ENCODE data around the gene A2ML1.
"Not testable (repeated sequence)": the region's sequence is repeated elsewhere in the genome, so short reads cannot be mapped to it uniquely, and the experiment has no call there.

A2ML1 gene

GRCh38 chr12:8804833-8805232, 17.6 kb upstream of the A2ML1 start:
- not testable (repeated sequence) for H3K36me3 Mint-ChIP-seq (ENCODE audit: low read depth); DNase-seq; H3K4me1 Mint-ChIP-seq (ENCODE audit: low read depth); H3K9me3 Mint-ChIP-seq; H3K4me3 Mint-ChIP-seq; H3K27me3 Mint-ChIP-seq; H3K27ac Mint-ChIP-seq

- not testable (repeated sequence) for H3K27ac Mint-ChIP-seq; DNase-seq; H3K4me1 Mint-ChIP-seq (ENCODE audit: low read depth); H3K27me3 Mint-ChIP-seq; H3K4me3 Mint-ChIP-seq; H3K36me3 Mint-ChIP-seq (ENCODE audit: low read depth); H3K9me3 Mint-ChIP-seq
Observed at GRCh38 chr12:8805487-8805886, 16.9 kb upstream of the A2ML1 start.

DNA sequence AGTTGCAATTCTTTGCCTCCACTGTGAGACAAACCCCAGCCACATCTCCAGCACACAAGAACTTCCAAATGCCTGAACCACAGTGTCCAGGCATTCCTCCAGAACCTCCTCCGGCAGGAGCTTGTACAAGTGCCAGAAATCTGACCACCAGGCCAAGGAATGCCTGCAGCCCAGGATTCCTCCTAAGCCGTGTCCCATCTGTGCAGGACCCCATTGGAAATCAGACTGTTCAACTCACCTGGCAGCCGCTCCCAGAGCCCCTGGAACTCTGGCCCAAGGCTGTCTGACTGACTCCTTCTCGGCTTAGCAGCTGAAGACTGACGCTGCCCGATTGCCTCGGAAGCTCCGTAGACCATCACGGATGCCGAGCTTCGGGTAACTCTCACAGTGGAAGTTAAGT, 15.3 kb upstream of the A2ML1 start:
- DNase-seq; H3K27me3 Mint-ChIP-seq; H3K4me1 Mint-ChIP-seq (ENCODE audit: low read depth); H3K27ac Mint-ChIP-seq; H3K9me3 Mint-ChIP-seq; H3K36me3 Mint-ChIP-seq (ENCODE audit: low read depth); H3K4me3 Mint-ChIP-seq: not testable (repeated sequence)

DNA sequence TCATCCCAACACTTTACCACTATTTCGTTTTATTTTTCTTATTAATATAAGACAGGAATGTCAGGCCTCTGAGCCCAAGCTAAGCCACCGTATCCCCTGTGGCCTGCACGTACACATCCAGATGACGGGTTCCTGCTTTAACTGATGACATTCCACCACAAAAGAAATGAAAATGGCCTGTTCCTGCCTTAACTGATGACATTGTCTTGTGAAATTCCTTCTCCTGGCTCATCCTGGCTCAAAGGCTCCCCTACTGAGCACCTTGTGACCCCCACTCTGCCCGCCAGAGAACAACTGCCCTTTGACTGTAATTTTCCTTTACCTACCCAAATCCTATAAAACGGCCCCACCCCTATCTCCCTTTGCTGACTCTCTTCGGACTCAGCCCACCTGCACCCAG, 12.3 kb upstream of the A2ML1 start:
- not testable (repeated sequence) for H3K27me3 Mint-ChIP-seq; H3K36me3 Mint-ChIP-seq (ENCODE audit: low read depth); H3K4me3 Mint-ChIP-seq; H3K9me3 Mint-ChIP-seq; H3K4me1 Mint-ChIP-seq (ENCODE audit: low read depth); DNase-seq; H3K27ac Mint-ChIP-seq

DNA sequence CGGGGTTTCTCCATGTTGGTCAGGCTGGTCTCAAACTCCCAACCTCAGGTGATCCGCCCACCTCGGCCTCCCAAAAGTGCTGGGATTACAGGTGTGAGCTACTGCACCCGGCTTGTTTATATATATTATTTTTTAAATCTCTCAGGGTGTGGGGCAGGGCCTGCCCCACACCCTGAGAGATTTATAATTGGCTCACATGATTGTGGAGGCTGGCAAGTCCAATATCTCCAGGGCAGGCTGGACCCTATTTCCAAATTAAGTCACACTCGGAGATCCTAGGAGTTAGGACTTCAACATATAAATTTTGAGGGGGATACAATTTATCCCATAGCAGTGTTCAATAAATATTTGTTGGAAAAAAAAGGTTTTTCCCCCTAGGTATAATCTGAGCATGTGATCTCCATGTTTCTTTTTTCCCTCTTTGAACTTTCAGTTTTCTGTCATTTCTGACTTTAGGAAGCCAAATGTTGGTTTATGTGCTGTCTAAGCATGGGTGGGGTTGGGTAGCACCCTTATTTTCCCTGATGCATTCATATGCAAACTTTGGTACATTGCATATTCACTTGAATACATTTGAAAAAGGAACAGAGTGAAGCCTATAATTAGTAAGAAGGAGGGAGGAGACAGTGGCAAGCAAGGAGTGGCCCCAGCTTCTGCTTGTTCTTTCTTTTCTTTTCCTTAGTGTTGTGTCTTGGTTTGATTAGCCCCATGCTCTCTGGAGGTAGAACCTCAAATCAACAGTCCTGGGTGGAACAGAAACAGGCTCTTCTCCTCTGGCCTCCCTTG, 8.7 kb upstream of the A2ML1 start:
- Mint-ChIP-seq H3K4me3 (no peak overlapping the region), H3K9me3 (no peaks in the 10 kb centered on the region), H3K4me1 (ENCODE audit: low read depth) (no peaks in the 10 kb centered on the region), H3K27ac (no peak overlapping the region), H3K27me3 (no peaks in the 10 kb centered on the region), H3K36me3 (ENCODE audit: low read depth) (no peaks in the 10 kb centered on the region)
- DNase-seq, result no peak

DNA sequence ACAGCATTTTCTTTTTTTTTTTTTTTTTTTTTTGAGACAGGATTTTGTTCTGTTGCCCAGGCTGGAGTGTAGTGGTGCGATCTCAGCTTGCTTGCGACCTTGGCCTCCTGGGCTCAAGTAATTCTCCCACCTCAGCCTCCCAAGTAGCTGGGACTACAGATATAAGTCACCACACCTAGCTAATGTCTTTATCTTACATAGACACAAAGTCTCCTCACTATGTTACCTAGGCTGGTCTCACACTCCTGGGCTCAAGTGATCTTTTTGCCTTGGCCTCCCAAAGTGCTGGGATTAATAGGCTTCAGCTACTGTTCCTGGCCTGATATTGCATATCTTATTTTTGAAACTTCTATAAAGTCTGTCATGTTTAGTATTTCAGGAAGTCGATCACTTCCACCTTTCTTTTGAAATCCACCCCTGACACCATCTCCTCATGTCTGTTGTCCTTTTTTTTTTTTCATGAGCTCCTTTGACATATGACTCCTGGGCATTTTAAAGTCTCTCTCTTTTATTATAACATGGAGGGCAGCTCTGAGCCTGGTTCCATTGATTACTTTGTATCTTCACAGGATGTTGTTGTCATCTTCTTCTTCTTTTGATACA, 5.9 kb upstream of the A2ML1 start:
- Mint-ChIP-seq H3K4me3 (no peak overlapping the region), H3K4me1 (ENCODE audit: low read depth) (no peaks in the 10 kb centered on the region), H3K27me3 (no peaks in the 10 kb centered on the region), H3K36me3 (ENCODE audit: low read depth) (no peaks in the 10 kb centered on the region), H3K9me3 (no peaks in the 10 kb centered on the region), H3K27ac (no peak overlapping the region)
- DNase-seq, result no peak

GRCh38 chr12:8817856-8818255, 4.6 kb upstream of the A2ML1 start:
- Mint-ChIP-seq H3K27ac (no peak overlapping the region), H3K27me3 (no peaks in the 10 kb centered on the region), H3K9me3 (no peaks in the 10 kb centered on the region), H3K4me1 (ENCODE audit: low read depth) (no peaks in the 10 kb centered on the region), H3K36me3 (ENCODE audit: low read depth) (no peaks in the 10 kb centered on the region), H3K4me3 (no peak overlapping the region)
- DNase-seq, result no peak

DNA sequence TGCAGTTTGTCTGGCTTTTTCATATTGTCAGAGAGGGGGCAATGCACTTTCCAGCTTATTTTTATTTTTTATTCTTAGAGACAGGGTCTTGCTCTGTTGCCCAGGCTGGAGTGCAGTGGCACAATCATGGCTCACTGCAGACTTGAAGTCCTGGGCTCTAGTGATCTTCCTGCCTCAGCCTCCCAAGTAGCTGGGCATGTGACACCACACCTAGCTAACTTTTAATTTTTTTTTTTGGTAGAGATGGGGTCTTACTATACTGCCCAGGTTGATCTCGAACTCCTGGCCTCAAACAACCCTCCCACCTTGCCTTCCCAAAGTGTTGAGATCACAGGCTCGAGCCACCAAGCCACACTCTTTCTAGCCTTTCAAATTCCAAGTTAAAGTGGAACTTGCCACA, 3.9 kb upstream of the A2ML1 start:
- no peak overlapping the region for H3K27ac Mint-ChIP-seq
- no peak for DNase-seq
- H3K36me3 Mint-ChIP-seq (ENCODE audit: low read depth), result no peaks in the 10 kb centered on the region
- no peaks in the 10 kb centered on the region for H3K4me1 Mint-ChIP-seq (ENCODE audit: low read depth)
- no peaks in the 10 kb centered on the region for H3K27me3 Mint-ChIP-seq
- H3K4me3 Mint-ChIP-seq, result no peak overlapping the region
- H3K9me3 Mint-ChIP-seq, result no peaks in the 10 kb centered on the region

DNA sequence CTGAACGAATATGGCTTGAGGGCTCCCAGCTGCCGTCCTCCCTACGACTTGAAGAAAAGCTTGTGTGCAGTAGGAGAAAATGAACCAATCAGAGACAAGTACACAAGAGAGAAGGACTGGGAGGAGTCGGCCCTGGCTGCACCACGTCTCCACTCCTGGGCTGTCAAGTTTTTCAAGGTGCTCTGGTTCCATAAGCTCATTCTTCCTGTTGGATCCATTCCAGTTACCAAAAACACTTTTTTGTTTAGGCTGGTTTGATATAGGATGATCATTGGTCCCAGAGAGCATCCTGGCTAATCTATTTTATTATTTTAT, 2.8 kb upstream of the A2ML1 start:
- Mint-ChIP-seq H3K36me3 (ENCODE audit: low read depth) (no peaks in the 10 kb centered on the region), H3K27me3 (no peaks in the 10 kb centered on the region), H3K4me1 (ENCODE audit: low read depth) (no peaks in the 10 kb centered on the region), H3K27ac (no peak overlapping the region), H3K4me3 (no peak overlapping the region), H3K9me3 (no peaks in the 10 kb centered on the region)
- DNase-seq, result no peak

GRCh38 chr12:8820676-8821407, 1.6 kb upstream of the A2ML1 start:
- H3K9me3 Mint-ChIP-seq; H3K36me3 Mint-ChIP-seq (ENCODE audit: low read depth); H3K4me3 Mint-ChIP-seq; H3K27me3 Mint-ChIP-seq; H3K27ac Mint-ChIP-seq; H3K4me1 Mint-ChIP-seq (ENCODE audit: low read depth); DNase-seq: not testable (repeated sequence)

DNA sequence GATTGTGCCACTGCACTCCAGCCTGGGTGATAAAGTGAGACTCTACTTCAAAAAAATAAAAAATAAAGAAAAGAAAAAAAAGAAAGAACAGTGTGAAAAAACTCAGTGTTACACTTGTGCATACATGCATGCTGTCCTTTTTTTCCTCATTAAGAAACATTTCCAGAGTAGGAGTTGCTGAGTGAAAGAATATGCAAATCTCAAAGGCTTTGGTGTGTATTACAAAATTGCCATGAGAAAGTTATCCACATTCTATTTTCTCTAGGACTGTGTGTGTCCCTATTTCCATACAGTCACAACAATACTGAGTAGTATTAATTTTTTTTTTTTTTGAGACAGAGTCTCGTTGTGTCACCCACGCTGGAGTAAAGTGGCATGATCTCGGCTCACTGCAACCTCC, 830 bp upstream of the A2ML1 start:
- no peak overlapping the region for H3K4me3 Mint-ChIP-seq
- no peaks in the 10 kb centered on the region for H3K4me1 Mint-ChIP-seq (ENCODE audit: low read depth)
- peaks cover 3% of the 10 kb centered on the region for H3K27me3 Mint-ChIP-seq
- H3K36me3 Mint-ChIP-seq (ENCODE audit: low read depth), result no peaks in the 10 kb centered on the region
- no peak overlapping the region for H3K27ac Mint-ChIP-seq
- no peaks in the 10 kb centered on the region for H3K9me3 Mint-ChIP-seq
- no peak for DNase-seq

DNA sequence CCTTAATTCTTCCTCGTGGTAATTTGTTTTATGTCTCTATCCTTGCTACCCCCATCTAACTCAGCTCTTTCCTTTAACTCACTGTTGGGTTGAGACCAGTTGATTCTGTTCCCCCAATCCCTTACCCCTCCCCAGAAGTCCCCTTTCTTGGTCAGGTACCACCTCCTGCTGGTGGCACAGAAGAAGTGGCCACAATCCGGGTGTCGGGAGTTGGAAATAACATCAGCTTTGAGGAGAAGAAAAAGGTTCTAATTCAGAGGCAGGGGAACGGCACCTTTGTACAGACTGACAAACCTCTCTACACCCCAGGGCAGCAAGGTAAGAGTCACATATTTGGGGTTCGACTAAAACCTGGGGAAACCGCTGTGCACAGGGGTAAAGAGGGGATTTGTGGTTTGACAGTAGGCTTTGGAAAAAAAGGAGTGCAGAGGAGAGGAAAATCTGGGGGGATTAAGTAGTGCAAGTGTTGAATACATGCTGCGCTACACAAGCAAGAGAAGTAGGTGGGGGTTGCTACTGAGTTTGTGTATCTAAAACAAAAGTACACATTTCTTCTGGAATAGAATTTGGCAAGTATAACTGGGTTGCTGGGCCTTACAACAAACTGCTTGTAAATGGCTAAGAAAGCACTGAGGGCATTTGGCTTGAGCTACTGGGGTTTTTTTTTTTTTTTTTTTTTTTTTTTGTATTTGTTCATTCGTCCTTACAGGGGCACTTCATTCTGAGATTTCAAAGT, 1.3 kb downstream of the A2ML1 start:
- Mint-ChIP-seq H3K4me3 (no peak overlapping the region), H3K36me3 (ENCODE audit: low read depth) (no peaks in the 10 kb centered on the region), H3K9me3 (peaks cover 2% of the 10 kb centered on the region), H3K4me1 (ENCODE audit: low read depth) (peaks cover 5% of the 10 kb centered on the region), H3K27ac (no peak overlapping the region), H3K27me3 (peaks cover 3% of the 10 kb centered on the region)
- no peak for DNase-seq

GRCh38 chr12:8827551-8828256, 5.3 kb downstream of the A2ML1 start:
- Mint-ChIP-seq H3K4me1 (ENCODE audit: low read depth) (peaks cover 5% of the 10 kb centered on the region), H3K9me3 (peaks cover 2% of the 10 kb centered on the region), H3K36me3 (ENCODE audit: low read depth) (no peaks in the 10 kb centered on the region), H3K27ac (peak overlapping the region; percentile 2), H3K27me3 (peaks cover 9% of the 10 kb centered on the region), H3K4me3 (no peak overlapping the region)
- DNase-seq, result no peak

GRCh38 chr12:8828257-8829124, 6.1 kb downstream of the A2ML1 start:
- no peaks in the 10 kb centered on the region for H3K36me3 Mint-ChIP-seq (ENCODE audit: low read depth)
- peak overlapping the region; percentile 37 for H3K27ac Mint-ChIP-seq
- DNase-seq, result no peak
- H3K4me1 Mint-ChIP-seq (ENCODE audit: low read depth), result peaks cover 5% of the 10 kb centered on the region
- peaks cover 2% of the 10 kb centered on the region for H3K9me3 Mint-ChIP-seq
- H3K27me3 Mint-ChIP-seq, result peaks cover 9% of the 10 kb centered on the region
- H3K4me3 Mint-ChIP-seq, result no peak overlapping the region
